HUES6 (cell line): ENCODE measurements around the gene OR2F1.

Source experiments
- H3K27ac ChIP-seq: 2 replicates; pipeline ENCODE4 v1.7.0; 2013; ENCODE audit warnings: low read depth, mild to moderate bottlenecking, low read length, inconsistent platforms
- H3K27me3 ChIP-seq: 2 replicates; pipeline ENCODE4 v1.6.1; 2013; ENCODE audit warnings: low read length; ENCODE audit not compliant: control insufficient read depth, insufficient read depth
- H3K36me3 ChIP-seq: 2 replicates; pipeline ENCODE4 v1.6.1; 2013; ENCODE audit warnings: low read length; ENCODE audit not compliant: control insufficient read depth, insufficient read depth
- H3K4me1 ChIP-seq: 2 replicates; pipeline ENCODE4 v1.6.1; 2013; ENCODE audit warnings: low read length; ENCODE audit not compliant: control insufficient read depth, insufficient read depth
- H3K4me3 ChIP-seq: 2 replicates; pipeline ENCODE4 v1.5.1; 2013; ENCODE audit warnings: low read depth, low read length
- H3K9ac ChIP-seq: one replicate; pipeline ENCODE4 v1.6.1; 2013; ENCODE audit warnings: mild to moderate bottlenecking, low read length
- H3K9me3 ChIP-seq: 2 replicates; pipeline ENCODE4 v1.6.1; 2013; ENCODE audit warnings: low read depth, low read length; ENCODE audit not compliant: control insufficient read depth, insufficient read depth

OR2F1 gene

GRCh38 chr7:143929224-143929920 lies 25.3 kb upstream of the OR2F1 start:
- no peak overlapping the region for H3K9ac ChIP-seq
- no peaks in the 10 kb centered on the region for H3K27me3 ChIP-seq
- no peaks in the 10 kb centered on the region for H3K36me3 ChIP-seq
- no peak overlapping the region for H3K4me3 ChIP-seq
- H3K4me1 ChIP-seq, result no peaks in the 10 kb centered on the region
- H3K9me3 ChIP-seq, result no peaks in the 10 kb centered on the region
- no peak overlapping the region for H3K27ac ChIP-seq

GRCh38 chr7:143931739-143932138 lies 22.9 kb upstream of the OR2F1 start:
- Histone ChIP-seq H3K36me3 (no peaks in the 10 kb centered on the region), H3K9me3 (no peaks in the 10 kb centered on the region), H3K9ac (no peak overlapping the region), H3K27me3 (no peaks in the 10 kb centered on the region), H3K4me1 (no peaks in the 10 kb centered on the region), H3K27ac (no peak overlapping the region), H3K4me3 (no peak overlapping the region)

GRCh38 chr7:143934526-143935325 lies 19.9 kb upstream of the OR2F1 start, which contains the start of gene OR2F2:
Gene OR2F2 (plus strand): TSS chr7:143935233. CDS start chr7:143935233, 0 bp downstream.
- H3K9me3 ChIP-seq, result no peaks in the 10 kb centered on the region
- H3K4me3 ChIP-seq, result no peak within 1 kb of the TSS
- H3K27me3 ChIP-seq, result no peaks in the 10 kb centered on the region
- H3K4me1 ChIP-seq, result no peaks in the 10 kb centered on the region
- no peaks in the 10 kb centered on the region for H3K36me3 ChIP-seq
- no peak within 1 kb of the TSS for H3K9ac ChIP-seq
- no peak within 1 kb of the TSS for H3K27ac ChIP-seq

- H3K4me3 ChIP-seq, result no peak overlapping the region
- no peaks in the 10 kb centered on the region for H3K9me3 ChIP-seq
- H3K9ac ChIP-seq, result no peak overlapping the region
- no peaks in the 10 kb centered on the region for H3K36me3 ChIP-seq
- H3K4me1 ChIP-seq, result no peaks in the 10 kb centered on the region
- no peak overlapping the region for H3K27ac ChIP-seq
- no peaks in the 10 kb centered on the region for H3K27me3 ChIP-seq
Observed at GRCh38 chr7:143936087-143937009, 18.3 kb upstream of the OR2F1 start.

- no peak overlapping the region for H3K27ac ChIP-seq
- no peaks in the 10 kb centered on the region for H3K36me3 ChIP-seq
- no peaks in the 10 kb centered on the region for H3K9me3 ChIP-seq
- no peaks in the 10 kb centered on the region for H3K27me3 ChIP-seq
- no peak overlapping the region for H3K4me3 ChIP-seq
- no peak overlapping the region for H3K9ac ChIP-seq
- H3K4me1 ChIP-seq, result no peaks in the 10 kb centered on the region
Observed at GRCh38 chr7:143938379-143939243, 16.0 kb upstream of the OR2F1 start.

GRCh38 chr7:143945423-143945822 lies 9.2 kb upstream of the OR2F1 start:
- Histone ChIP-seq H3K4me1 (no peaks in the 10 kb centered on the region), H3K36me3 (no peaks in the 10 kb centered on the region), H3K4me3 (no peak overlapping the region)

GRCh38 chr7:143947111-143947510 lies 7.5 kb upstream of the OR2F1 start:
- H3K4me3 ChIP-seq, result no peak overlapping the region
- H3K9me3 ChIP-seq, result no peaks in the 10 kb centered on the region; the same call in 1 of the 2 replicates
- H3K4me1 ChIP-seq, result no peaks in the 10 kb centered on the region
- H3K27me3 ChIP-seq, result no peaks in the 10 kb centered on the region
- H3K27ac ChIP-seq, result no peak overlapping the region
- no peak overlapping the region for H3K9ac ChIP-seq
- no peaks in the 10 kb centered on the region for H3K36me3 ChIP-seq

More at GRCh38 chr7:143945423-143945822, 9.2 kb upstream of the OR2F1 start:
- no peaks in the 10 kb centered on the region for H3K27me3 ChIP-seq
- no peaks in the 10 kb centered on the region; the same call in 1 of the 2 replicates for H3K9me3 ChIP-seq
- H3K27ac ChIP-seq, result no peak overlapping the region
- no peak overlapping the region for H3K9ac ChIP-seq

- Histone ChIP-seq H3K9ac (no peak overlapping the region), H3K4me3 (no peak overlapping the region), H3K9me3 (no peaks in the 10 kb centered on the region; the same call in 1 of the 2 replicates), H3K36me3 (no peaks in the 10 kb centered on the region), H3K27ac (no peak overlapping the region), H3K4me1 (no peaks in the 10 kb centered on the region), H3K27me3 (no peaks in the 10 kb centered on the region)
Observed at GRCh38 chr7:143948733-143949132, 5.9 kb upstream of the OR2F1 start.

GRCh38 chr7:143953421-143953820 lies 1.2 kb upstream of the OR2F1 start:
- Histone ChIP-seq H3K36me3 (no peaks in the 10 kb centered on the region), H3K27ac (no peak overlapping the region), H3K9ac (no peak overlapping the region), H3K27me3 (no peaks in the 10 kb centered on the region), H3K4me1 (no peaks in the 10 kb centered on the region), H3K4me3 (no peak overlapping the region), H3K9me3 (no peaks in the 10 kb centered on the region)

- Histone ChIP-seq H3K27ac (no peak overlapping the region), H3K4me1 (no peaks in the 10 kb centered on the region), H3K27me3 (no peaks in the 10 kb centered on the region), H3K36me3 (no peaks in the 10 kb centered on the region), H3K9me3 (no peaks in the 10 kb centered on the region), H3K4me3 (no peak overlapping the region), H3K9ac (no peak overlapping the region)
Observed at GRCh38 chr7:143954135-143954534, 509 bp upstream of the OR2F1 start.
